ENCODE measurements around the gene RASAL2. TPM values are rescaled to one million over a fixed set of nuclear protein-coding genes. Genes with fewer than 3 reads are reported as not detected.

RASAL2 gene
- total and polyA plus RNA-seq, 9 of the 15 experiments (the other 6 are each of a cell fraction or from before 2014, with no cell fraction given): 0.13 to 1.0 (median 0.62) TPM

DNA sequence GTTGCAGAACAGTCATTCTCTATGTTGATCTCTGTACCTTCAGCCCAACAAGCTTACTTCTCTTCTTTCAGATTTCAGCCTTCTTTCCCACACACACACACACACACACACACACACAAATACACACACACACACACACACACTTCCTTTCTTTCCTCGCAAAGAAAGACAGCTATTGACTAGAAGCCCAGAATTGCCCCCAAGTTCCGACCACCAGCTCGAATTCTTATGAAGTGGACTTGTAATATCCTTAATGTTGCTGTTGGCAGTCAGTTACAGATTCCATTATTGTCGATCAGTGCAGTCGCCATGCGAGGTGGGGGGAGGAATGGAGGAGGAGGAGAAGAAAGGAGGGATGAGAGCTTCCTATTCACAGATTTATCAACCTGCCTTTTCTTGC, 277.3 kb downstream of the RASAL2 start:
- no peaks in the 10 kb centered on the region for H3K4me1 ChIP-seq (replicated peaks in 1 of 2; ENCODE audit: control insufficient read depth in 2 of 2, insufficient read depth in 2 of 2, low read length in 2 of 2)
- H3K36me3 ChIP-seq (ENCODE audit: control insufficient read depth, insufficient read depth, low read length): no peaks in the 10 kb centered on the region
- WGBS (ENCODE audit: insufficient coverage, low coverage, missing lambda C conversion rate): 0% methylated on average over 6 of the region's 6 CpGs
- H3K27me3 ChIP-seq (ENCODE audit: control insufficient read depth in 2 of 2, insufficient read depth in 2 of 2, low read length in 2 of 2): no peaks in the 10 kb centered on the region
- no peak for ATAC-seq
- no peak overlapping the region for H3K9ac ChIP-seq (ENCODE audit: insufficient read depth in 1 of 2, low read depth in 2 of 2, low read length in 2 of 2)
- H4K20me1 ChIP-seq (replicated peaks; ENCODE audit: control insufficient read depth, insufficient read depth, low read length): no peaks in the 10 kb centered on the region
- H3K9me3 ChIP-seq (replicated peaks; ENCODE audit: control insufficient read depth, insufficient read depth, low read depth, low read length): no peaks in the 10 kb centered on the region
- no peak overlapping the region for H3K4me2 ChIP-seq (ENCODE audit: insufficient read depth, low read length)
- no peak overlapping the region for H3K27ac ChIP-seq (ENCODE audit: extremely low read depth, low read depth, low read length)
- CTCF ChIA-PET (ENCODE audit: low intra/inter-chr PET ratio): no interaction called here
- in situ Hi-C loops (cut with MboI) (no loop called here), intact Hi-C loops (cut with micrococcal nuclease) (no loop called here)
- no peak for FAIRE-seq
- no peaks in the 10 kb centered on the region for H3K79me2 ChIP-seq (ENCODE audit: control insufficient read depth, insufficient read depth, low read length)
- H3K9me1 ChIP-seq (ENCODE audit: control insufficient read depth, insufficient read depth, low read length): no peaks in the 10 kb centered on the region
- no peak overlapping the region for H3K4me3 ChIP-seq
- no TSS peak for BruUV-seq (replicated peaks)
- no peak overlapping the region for H2AFZ ChIP-seq (ENCODE audit: low read depth, low read length)
- no peak for DNase-seq (ENCODE audit: extremely low read depth in 1 of 4, low spot score in 3 of 4)
- POLR2A ChIA-PET: interaction anchor here (0.6 kb wide), 1 partner anchor 18 kb away, joined by 3 read pairs; no protein-coding TSS in a partner anchor
- TF ChIP-seq ZNF764 (CRISPR knock-in tag; IDR thresholded peaks at IDR 0.05; ENCODE audit: low read depth): no peak
- no peak for TF ChIP-seq CAMTA2 (CRISPR knock-in tag; conservative IDR thresholded peaks at IDR 0.05)
- TF ChIP-seq, protein P1, sequence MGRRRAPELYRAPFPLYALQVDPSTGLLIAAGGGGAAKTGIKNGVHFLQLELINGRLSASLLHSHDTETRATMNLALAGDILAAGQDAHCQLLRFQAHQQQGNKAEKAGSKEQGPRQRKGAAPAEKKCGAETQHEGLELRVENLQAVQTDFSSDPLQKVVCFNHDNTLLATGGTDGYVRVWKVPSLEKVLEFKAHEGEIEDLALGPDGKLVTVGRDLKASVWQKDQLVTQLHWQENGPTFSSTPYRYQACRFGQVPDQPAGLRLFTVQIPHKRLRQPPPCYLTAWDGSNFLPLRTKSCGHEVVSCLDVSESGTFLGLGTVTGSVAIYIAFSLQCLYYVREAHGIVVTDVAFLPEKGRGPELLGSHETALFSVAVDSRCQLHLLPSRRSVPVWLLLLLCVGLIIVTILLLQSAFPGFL (CRISPR knock-in tag; IDR thresholded peaks at IDR 0.05): no peak
- no peak for TF ChIP-seq ZBED1 (IDR thresholded peaks at IDR 0.05)
- no peak for TF ChIP-seq KAT2B (IDR thresholded peaks at IDR 0.05; ENCODE audit: low read depth, low read length)
- no peak for TF ChIP-seq ZNF408 (CRISPR knock-in tag; IDR thresholded peaks at IDR 0.05; ENCODE audit: low read depth)
- no peak for TF ChIP-seq ZNF217 (CRISPR knock-in tag; IDR thresholded peaks at IDR 0.05)
- TF ChIP-seq, protein P2, sequence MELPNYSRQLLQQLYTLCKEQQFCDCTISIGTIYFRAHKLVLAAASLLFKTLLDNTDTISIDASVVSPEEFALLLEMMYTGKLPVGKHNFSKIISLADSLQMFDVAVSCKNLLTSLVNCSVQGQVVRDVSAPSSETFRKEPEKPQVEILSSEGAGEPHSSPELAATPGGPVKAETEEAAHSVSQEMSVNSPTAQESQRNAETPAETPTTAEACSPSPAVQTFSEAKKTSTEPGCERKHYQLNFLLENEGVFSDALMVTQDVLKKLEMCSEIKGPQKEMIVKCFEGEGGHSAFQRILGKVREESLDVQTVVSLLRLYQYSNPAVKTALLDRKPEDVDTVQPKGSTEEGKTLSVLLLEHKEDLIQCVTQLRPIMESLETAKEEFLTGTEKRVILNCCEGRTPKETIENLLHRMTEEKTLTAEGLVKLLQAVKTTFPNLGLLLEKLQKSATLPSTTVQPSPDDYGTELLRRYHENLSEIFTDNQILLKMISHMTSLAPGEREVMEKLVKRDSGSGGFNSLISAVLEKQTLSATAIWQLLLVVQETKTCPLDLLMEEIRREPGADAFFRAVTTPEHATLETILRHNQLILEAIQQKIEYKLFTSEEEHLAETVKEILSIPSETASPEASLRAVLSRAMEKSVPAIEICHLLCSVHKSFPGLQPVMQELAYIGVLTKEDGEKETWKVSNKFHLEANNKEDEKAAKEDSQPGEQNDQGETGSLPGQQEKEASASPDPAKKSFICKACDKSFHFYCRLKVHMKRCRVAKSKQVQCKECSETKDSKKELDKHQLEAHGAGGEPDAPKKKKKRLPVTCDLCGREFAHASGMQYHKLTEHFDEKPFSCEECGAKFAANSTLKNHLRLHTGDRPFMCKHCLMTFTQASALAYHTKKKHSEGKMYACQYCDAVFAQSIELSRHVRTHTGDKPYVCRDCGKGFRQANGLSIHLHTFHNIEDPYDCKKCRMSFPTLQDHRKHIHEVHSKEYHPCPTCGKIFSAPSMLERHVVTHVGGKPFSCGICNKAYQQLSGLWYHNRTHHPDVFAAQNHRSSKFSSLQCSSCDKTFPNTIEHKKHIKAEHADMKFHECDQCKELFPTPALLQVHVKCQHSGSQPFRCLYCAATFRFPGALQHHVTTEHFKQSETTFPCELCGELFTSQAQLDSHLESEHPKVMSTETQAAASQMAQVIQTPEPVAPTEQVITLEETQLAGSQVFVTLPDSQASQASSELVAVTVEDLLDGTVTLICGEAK (IDR thresholded peaks at IDR 0.05): no peak
- TF ChIP-seq, protein P2 (CRISPR knock-in tag; IDR thresholded peaks at IDR 0.05): no peak
- TF ChIP-seq, protein P3, sequence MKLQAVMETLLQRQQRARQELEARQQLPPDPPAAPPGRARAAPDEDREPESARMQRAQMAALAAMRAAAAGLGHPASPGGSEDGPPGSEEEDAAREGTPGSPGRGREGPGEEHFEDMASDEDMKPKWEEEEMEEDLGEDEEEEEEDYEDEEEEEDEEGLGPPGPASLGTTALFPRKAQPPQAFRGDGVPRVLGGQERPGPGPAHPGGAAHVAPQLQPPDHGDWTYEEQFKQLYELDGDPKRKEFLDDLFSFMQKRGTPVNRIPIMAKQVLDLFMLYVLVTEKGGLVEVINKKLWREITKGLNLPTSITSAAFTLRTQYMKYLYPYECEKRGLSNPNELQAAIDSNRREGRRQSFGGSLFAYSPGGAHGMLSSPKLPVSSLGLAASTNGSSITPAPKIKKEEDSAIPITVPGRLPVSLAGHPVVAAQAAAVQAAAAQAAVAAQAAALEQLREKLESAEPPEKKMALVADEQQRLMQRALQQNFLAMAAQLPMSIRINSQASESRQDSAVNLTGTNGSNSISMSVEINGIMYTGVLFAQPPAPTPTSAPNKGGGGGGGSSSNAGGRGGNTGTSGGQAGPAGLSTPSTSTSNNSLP (IDR thresholded peaks at IDR 0.05; ENCODE audit: borderline replicate concordance, low read depth, low read length): no peak
- no peak for TF ChIP-seq ESRRA (IDR thresholded peaks at IDR 0.05; ENCODE audit: borderline replicate concordance, low read depth)
- no peak for TF ChIP-seq CEBPB (tag; IDR thresholded peaks at IDR 0.05)
- TF ChIP-seq XRCC4 (IDR thresholded peaks at IDR 0.05; ENCODE audit: extremely low read depth, insufficient read depth, insufficient read length): no peak

Data from K562 (cell line).